Sigmoid colon (tissue), 7 donors: ENCODE data around the gene HES5. TPM values are rescaled to one million over a fixed set of nuclear protein-coding genes. Genes with fewer than 3 reads are reported as not detected.

ENCODE experiments used
- DNase-seq: peaks from one replicate; pipeline ENCODE4 v3.0.0-alpha.2; 2019
- H3K27ac ChIP-seq, 4 donors: fragments of 200-600 bp; sonication (generic); one replicate each; pipeline ENCODE4 v1.5.1; 2016 to 2019; ENCODE audit warnings: mild to moderate bottlenecking in 1 of 4
- H3K27me3 ChIP-seq, 3 donors: fragments of 200-600 bp; sonication (generic); one replicate each; pipeline ENCODE4 v1.5.1; 2019; ENCODE audit warnings: mild to moderate bottlenecking in 1 of 3
- H3K36me3 ChIP-seq, 4 donors: fragments of 200-600 bp; sonication (generic); one replicate each; pipeline ENCODE4 v1.5.1; 2016 to 2019
- H3K4me1 ChIP-seq, 4 donors: fragments of 200-600 bp; sonication (generic); one replicate each; pipeline ENCODE4 v1.5.1; 2017 to 2019
- H3K4me3 ChIP-seq, 4 donors: fragments of 200-600 bp; sonication (generic); one replicate each; pipeline ENCODE4 v1.5.1; 2017 to 2019; ENCODE audit warnings: mild to moderate bottlenecking in 2 of 4, moderate library complexity in 1 of 4
- H3K9me3 ChIP-seq, 4 donors: fragments of 200-600 bp in 3 of 4; sonication (generic) in 3 of 4; one replicate each; pipeline versions ENCODE4 v1.5.1 to v1.6.1; 2013 to 2019
- EP300 ChIP-seq, 4 donors: sonication (generic); formaldehyde crosslinking; IDR thresholded peaks; one replicate each; pipeline ENCODE4 v1.6.1; 2017; ENCODE audit warnings: antibody characterized with exemption in 4 of 4
- POLR2A ChIP-seq, 2 donors: fragments of 450-650 bp; IDR thresholded peaks; one replicate each; pipeline ENCODE4 v1.6.1; 2016; ENCODE audit warnings: antibody characterized with exemption in 2 of 2, mild to moderate bottlenecking in 2 of 2, moderate library complexity in 2 of 2
- POLR2AphosphoS5 ChIP-seq, 4 donors: sonication (generic); formaldehyde crosslinking; IDR thresholded peaks; one replicate each; pipeline ENCODE4 v1.6.1; 2017; ENCODE audit warnings: antibody characterized with exemption in 4 of 4
- WGBS, 2 donors: extraction: QIAGEN DNeasy Blood & Tissue Kit; methylation state at CpG; one replicate each; pipeline ENCODE4 v1.1.7; 2013; 5-methylcytosine and 5-hydroxymethylcytosine counted together
- intact Hi-C: fragments of 100-400 bp; cut with DNase I; formaldehyde crosslinking; loops from one replicate; pipeline ENCODE4 v1.15.1; 2023
- polyA plus RNA-seq, 3 donors: library from polyadenylated mRNA; stranded (reverse); fragments of 200-250 nt; gene quantifications; one replicate each; pipeline ENCODE4 v1.2.3, GENCODE V29; 2013
- total RNA-seq, 4 donors: library from RNA; depleted of rRNA; stranded (reverse); fragments of >200 nt; gene quantifications; one replicate each; pipeline ENCODE4 v1.1.0, GENCODE V29; 2016
- TF ChIP-seq, protein P1 (sequence below), 4 experiments: fragments of 450-650 bp in 3 of 4; fragments of 200-600 bp in 1 of 4; IDR thresholded peaks; one replicate each; pipeline ENCODE4 v1.5.1; 2016 to 2019; ENCODE audit warnings: antibody characterized with exemption in 4 of 4, mild to moderate bottlenecking in 3 of 4, moderate library complexity in 2 of 4
- donor health status: healthy with polysubstance abuse.
- donor health status: Bipolar disorder and iron deficiency.
- donor health status: healthy.

Gene HES5
- total and polyA plus RNA-seq, 7 donors, result 0.36 to 1.2 (median 0.61) TPM; not detected in 4

DNA sequence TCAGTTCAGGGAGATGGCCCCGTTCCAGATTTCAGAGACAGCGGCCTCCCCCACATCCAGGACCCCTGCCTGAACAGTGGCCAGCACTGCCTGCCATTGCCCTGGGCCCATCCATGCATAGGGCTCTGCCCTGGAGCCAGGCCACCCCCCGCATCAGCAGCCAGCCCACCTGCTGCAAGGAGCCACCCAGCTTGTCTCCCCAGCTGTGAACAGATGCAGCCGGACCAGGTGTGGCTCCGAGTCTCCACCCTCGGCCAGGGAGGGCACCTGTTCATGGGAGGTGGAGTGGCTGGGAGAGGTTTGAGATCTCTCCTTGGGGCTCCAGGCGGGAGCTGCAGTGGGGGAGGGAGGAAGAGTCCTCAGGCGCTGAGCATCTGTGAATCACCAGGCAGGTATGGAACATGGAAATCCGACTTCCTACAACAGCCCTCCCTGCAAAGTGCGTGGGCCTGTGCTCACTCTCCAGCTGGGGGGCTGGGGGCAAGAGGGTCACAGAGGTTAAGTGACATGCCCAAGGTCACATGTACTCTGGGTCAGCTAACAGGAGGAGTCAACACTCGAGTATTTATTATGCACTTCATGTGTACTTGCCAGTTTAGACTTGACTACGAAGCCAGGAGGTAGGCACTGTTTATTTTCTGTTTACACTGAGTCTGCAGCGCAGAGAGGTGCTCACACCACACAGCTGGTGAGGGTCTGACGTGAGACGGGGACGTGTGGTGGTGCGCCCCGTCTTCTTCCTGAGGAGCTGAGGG is 4.8 kb upstream of the HES5 start:
- Histone ChIP-seq H3K4me3 (no peak overlapping the region), H3K4me1 (peaks cover 0 to 15% (median 15%) of the 10 kb centered on the region in 4 donors), H3K36me3 (no peaks in the 10 kb centered on the region), H3K27me3 (peaks cover 36 to 99% (median 75%) of the 10 kb centered on the region in 3 donors), H3K27ac (no peak overlapping the region), H3K9me3 (no peaks in the 10 kb centered on the region)
- DNase-seq, result no peak
- WGBS, 2 donors, result 7 to 46% methylated on average over 18 of the region's 18 CpGs
- intact Hi-C loops, result no loop called here
- TF ChIP-seq, protein P1, sequence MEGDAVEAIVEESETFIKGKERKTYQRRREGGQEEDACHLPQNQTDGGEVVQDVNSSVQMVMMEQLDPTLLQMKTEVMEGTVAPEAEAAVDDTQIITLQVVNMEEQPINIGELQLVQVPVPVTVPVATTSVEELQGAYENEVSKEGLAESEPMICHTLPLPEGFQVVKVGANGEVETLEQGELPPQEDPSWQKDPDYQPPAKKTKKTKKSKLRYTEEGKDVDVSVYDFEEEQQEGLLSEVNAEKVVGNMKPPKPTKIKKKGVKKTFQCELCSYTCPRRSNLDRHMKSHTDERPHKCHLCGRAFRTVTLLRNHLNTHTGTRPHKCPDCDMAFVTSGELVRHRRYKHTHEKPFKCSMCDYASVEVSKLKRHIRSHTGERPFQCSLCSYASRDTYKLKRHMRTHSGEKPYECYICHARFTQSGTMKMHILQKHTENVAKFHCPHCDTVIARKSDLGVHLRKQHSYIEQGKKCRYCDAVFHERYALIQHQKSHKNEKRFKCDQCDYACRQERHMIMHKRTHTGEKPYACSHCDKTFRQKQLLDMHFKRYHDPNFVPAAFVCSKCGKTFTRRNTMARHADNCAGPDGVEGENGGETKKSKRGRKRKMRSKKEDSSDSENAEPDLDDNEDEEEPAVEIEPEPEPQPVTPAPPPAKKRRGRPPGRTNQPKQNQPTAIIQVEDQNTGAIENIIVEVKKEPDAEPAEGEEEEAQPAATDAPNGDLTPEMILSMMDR (IDR thresholded peaks at IDR 0.05), result no peak
- TF ChIP-seq EP300 (IDR thresholded peaks at IDR 0.05) (no peak), POLR2A (IDR thresholded peaks at IDR 0.05) (no peak), POLR2AphosphoS5 (IDR thresholded peaks at IDR 0.05) (no peak)

DNA sequence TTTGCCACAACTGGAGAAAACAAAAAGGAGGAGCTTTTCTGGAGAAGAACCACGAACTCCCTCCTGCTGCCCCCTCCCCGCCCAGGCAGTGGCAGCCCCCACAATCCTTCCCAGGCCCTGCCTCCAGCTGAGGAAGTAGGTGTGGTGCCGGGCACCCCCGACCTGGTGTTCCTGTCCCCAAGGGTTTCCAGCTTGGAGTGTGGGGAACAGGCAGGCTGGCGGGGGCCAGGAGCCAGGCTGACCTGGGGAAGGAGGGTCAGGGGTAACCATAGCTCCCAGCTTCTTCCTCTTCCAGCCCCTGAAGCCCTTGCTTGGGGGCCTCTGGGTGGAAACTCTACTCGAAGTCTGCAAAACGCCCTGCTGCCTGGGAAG is 4.2 kb upstream of the HES5 start:
- WGBS, 2 donors, result 21 to 31% methylated on average over 7 of the region's 7 CpGs

DNA sequence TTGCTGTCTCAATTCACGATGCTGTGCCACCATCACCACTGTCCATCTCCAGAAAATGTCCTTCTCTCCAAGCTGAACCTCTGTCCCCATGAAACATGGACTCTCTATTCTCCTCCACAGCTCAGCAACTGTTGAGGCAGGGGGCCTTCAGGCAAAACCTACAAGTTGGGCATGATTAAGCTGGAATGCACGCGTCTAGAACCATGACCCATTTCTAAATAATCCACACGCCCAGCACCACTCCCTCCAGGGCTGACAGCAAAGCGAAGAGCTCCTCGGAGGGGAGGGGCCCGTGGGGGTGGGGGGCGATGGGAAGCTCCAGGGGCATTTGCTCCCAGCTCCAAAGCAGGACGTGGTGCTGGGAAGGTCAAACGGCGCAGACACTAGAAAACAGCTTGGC is 3.3 kb upstream of the HES5 start:
- H3K27ac ChIP-seq, result no peak overlapping the region
- 66 to 80% methylated on average over 11 of the region's 11 CpGs for WGBS, 2 donors
- peaks cover 46 to 98% (median 77%) of the 10 kb centered on the region in 3 donors for H3K27me3 ChIP-seq
- intact Hi-C loops, result no loop called here
- TF ChIP-seq, protein P1 (IDR thresholded peaks at IDR 0.05), result no peak
- TF ChIP-seq EP300 (IDR thresholded peaks at IDR 0.05) (no peak), POLR2AphosphoS5 (IDR thresholded peaks at IDR 0.05) (no peak), POLR2A (IDR thresholded peaks at IDR 0.05) (no peak)
- no peak overlapping the region for H3K4me3 ChIP-seq
- H3K36me3 ChIP-seq, result no peaks in the 10 kb centered on the region
- H3K9me3 ChIP-seq, result no peaks in the 10 kb centered on the region
- DNase-seq, result no peak
- H3K4me1 ChIP-seq, result peaks cover 0 to 28% (median 26%) of the 10 kb centered on the region in 4 donors

More for the DNA sequence above, 4.2 kb upstream of the HES5 start:
- Histone ChIP-seq H3K36me3 (no peaks in the 10 kb centered on the region), H3K4me3 (no peak overlapping the region), H3K27ac (no peak overlapping the region), H3K9me3 (no peaks in the 10 kb centered on the region), H3K27me3 (peaks cover 38 to 98% (median 73%) of the 10 kb centered on the region in 3 donors), H3K4me1 (peaks cover 0 to 21% (median 19%) of the 10 kb centered on the region in 4 donors)
- TF ChIP-seq POLR2AphosphoS5 (IDR thresholded peaks at IDR 0.05) (no peak), POLR2A (IDR thresholded peaks at IDR 0.05) (no peak), EP300 (IDR thresholded peaks at IDR 0.05) (no peak)
- TF ChIP-seq, protein P1 (IDR thresholded peaks at IDR 0.05), result no peak
- intact Hi-C loops, result no loop called here
- no peak for DNase-seq

DNA sequence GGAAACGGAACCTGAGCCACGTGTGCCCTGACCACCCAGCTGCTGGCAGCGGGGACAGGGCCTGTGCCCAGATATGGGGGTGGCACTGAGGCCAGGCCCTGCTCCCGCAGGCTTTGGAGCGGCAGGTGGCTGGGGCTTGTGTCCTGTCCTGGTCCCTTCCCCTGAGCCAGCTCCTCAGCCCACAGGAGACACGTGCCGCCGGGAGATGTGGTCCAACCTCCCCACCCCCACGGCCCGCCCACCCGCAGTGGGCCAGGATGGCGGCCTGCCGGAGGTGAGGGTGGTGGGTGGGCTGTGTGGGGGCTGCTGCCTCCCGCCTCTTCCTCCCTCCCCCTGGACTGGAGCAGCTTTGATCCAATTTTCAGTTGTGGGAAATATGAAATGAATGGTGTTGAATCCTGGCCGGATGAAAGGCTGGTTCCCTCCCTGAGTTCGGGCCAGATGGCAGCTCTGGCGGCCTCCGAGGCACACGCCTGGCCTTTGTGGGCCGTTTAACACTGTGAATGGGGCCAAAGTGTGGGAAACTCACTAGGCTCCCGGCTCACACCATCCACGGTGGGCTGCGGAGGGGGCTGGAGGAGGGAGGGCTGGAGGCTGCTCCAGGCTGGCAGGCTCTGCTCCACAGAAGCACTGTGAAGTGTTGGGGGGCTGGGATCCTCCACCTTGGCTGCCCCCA is 2.6 kb upstream of the HES5 start:
- TF ChIP-seq POLR2AphosphoS5 (IDR thresholded peaks at IDR 0.05), result no peak
- no peak for TF ChIP-seq EP300 (IDR thresholded peaks at IDR 0.05)
- no peak for TF ChIP-seq POLR2A (IDR thresholded peaks at IDR 0.05)
- TF ChIP-seq, protein P1 (IDR thresholded peaks at IDR 0.05), result no peak
- intact Hi-C loops, result no loop called here
- Histone ChIP-seq H3K4me3 (no peak overlapping the region), H3K27me3 (peaks cover 46 to 99% (median 83%) of the 10 kb centered on the region in 3 donors), H3K9me3 (no peaks in the 10 kb centered on the region), H3K4me1 (peaks cover 0 to 28% (median 26%) of the 10 kb centered on the region in 4 donors), H3K36me3 (no peaks in the 10 kb centered on the region), H3K27ac (no peak overlapping the region)
- no peak for DNase-seq
- 85 to 86% methylated on average over 23 of the region's 23 CpGs for WGBS, 2 donors
